WTC11 (cell line): ENCODE data around the gene MAP3K5. TPM values are rescaled to one million over a fixed set of nuclear protein-coding genes. Genes with fewer than 3 reads are reported as not detected.

ENCODE experiments used
- ATAC-seq: fragments of 200-7000 bp; cut with Tn5 transposase; 2 replicates; pipeline ENCODE4 v1.10.0; 2021; ENCODE audit warnings: mild to moderate bottlenecking, moderate library complexity
- CTCF ChIA-PET: fragments of 300-600 bp; sonication (Branson Sonifier 250); formaldehyde crosslinking; loops from one replicate; lab custom pipeline; 2021; ENCODE audit warnings: antibody characterized with exemption; lab: Charles Lee
- POLR2A ChIA-PET: fragments of 350-600 bp; sonication (Branson Sonifier 250); formaldehyde crosslinking; loops from one replicate; lab custom pipeline; 2021; ENCODE audit warnings: antibody characterized with exemption; lab: Charles Lee
- DNase-seq: peaks from one replicate; pipeline ENCODE4 v3.0.0; 2021; ENCODE audit warnings: low spot score
- H3K27ac Mint-ChIP-seq: 2 replicates; pipeline ENCODE4 v1.8.0; 2021; ENCODE audit warnings: mixed read lengths
- H3K27me3 Mint-ChIP-seq: 2 replicates; pipeline ENCODE4 v1.8.0; 2021; ENCODE audit warnings: low read depth, mild to moderate bottlenecking, moderate library complexity, mixed read lengths
- H3K36me3 Mint-ChIP-seq: 2 replicates; pipeline ENCODE4 v1.8.0; 2021; ENCODE audit warnings: mixed read lengths
- H3K4me1 Mint-ChIP-seq: 2 replicates; pipeline ENCODE4 v1.8.0; 2022; ENCODE audit warnings: mixed read lengths
- H3K4me3 Mint-ChIP-seq: 2 replicates; pipeline ENCODE4 v1.8.0; 2021; ENCODE audit warnings: mild to moderate bottlenecking, moderate library complexity, mixed read lengths
- H3K9me3 Mint-ChIP-seq: 2 replicates; pipeline ENCODE4 v1.8.0; 2021; ENCODE audit warnings: mixed read lengths
- ARID4B ChIP-seq: sonication (generic); formaldehyde crosslinking; IDR thresholded peaks from 2 replicates; pipeline ENCODE4 v1.8.0; 2023; ENCODE audit warnings: missing genetic modification reagents, mild to moderate bottlenecking, borderline replicate concordance
- IRF2 ChIP-seq: sonication (generic); formaldehyde crosslinking; IDR thresholded peaks from 2 replicates; pipeline ENCODE4 v1.8.0; 2022; ENCODE audit warnings: low read depth, missing genetic modification reagents, borderline replicate concordance
- JUN ChIP-seq: sonication (generic); formaldehyde crosslinking; IDR thresholded peaks from 2 replicates; pipeline ENCODE4 v1.8.0; 2023; ENCODE audit warnings: mild to moderate bottlenecking, missing genetic modification reagents
- MAX ChIP-seq: sonication (generic); formaldehyde crosslinking; IDR thresholded peaks from 2 replicates; pipeline ENCODE4 v1.8.0; 2022; ENCODE audit warnings: mild to moderate bottlenecking, missing genetic modification reagents
- NFATC4 ChIP-seq: fragments of 250-450 bp; sonication (Bioruptor Pico); IDR thresholded peaks from 2 replicates; pipeline ENCODE4 v1.9.0; 2021; ENCODE audit warnings: mild to moderate bottlenecking
- NFE2L1 ChIP-seq: sonication (generic); formaldehyde crosslinking; IDR thresholded peaks from 2 replicates; pipeline ENCODE4 v1.8.1; 2023; ENCODE audit warnings: missing genetic modification reagents
- NFYB ChIP-seq: sonication (generic); formaldehyde crosslinking; conservative IDR thresholded peaks from 2 replicates; pipeline ENCODE4 v1.8.0; 2022; ENCODE audit warnings: low read depth, missing genetic modification reagents
- PRDM15 ChIP-seq: sonication (generic); formaldehyde crosslinking; IDR thresholded peaks from 2 replicates; pipeline ENCODE4 v1.8.0; 2022; ENCODE audit warnings: missing genetic modification reagents
- RELA ChIP-seq: sonication (generic); formaldehyde crosslinking; IDR thresholded peaks from 2 replicates; pipeline ENCODE4 v1.8.1; 2022; ENCODE audit warnings: missing genetic modification reagents, mild to moderate bottlenecking, borderline replicate concordance
- RORB ChIP-seq: fragments of 250-450 bp; sonication (Bioruptor Pico); IDR thresholded peaks from 2 replicates; pipeline ENCODE4 v1.9.0; 2021; ENCODE audit warnings: mild to moderate bottlenecking
- TCF7 ChIP-seq: sonication (generic); formaldehyde crosslinking; IDR thresholded peaks from 2 replicates; pipeline ENCODE4 v1.8.0; 2022; ENCODE audit warnings: mild to moderate bottlenecking, low read depth, missing genetic modification reagents, moderate library complexity
- ZMAT4 ChIP-seq: fragments of 250-450 bp; sonication (Bioruptor Pico); IDR thresholded peaks from 2 replicates; pipeline ENCODE4 v1.9.0; 2021; ENCODE audit warnings: mild to moderate bottlenecking
- ZNF121 ChIP-seq: sonication (generic); formaldehyde crosslinking; IDR thresholded peaks from 2 replicates; pipeline ENCODE4 v1.8.0; 2023; ENCODE audit warnings: missing genetic modification reagents
- ZNF219 ChIP-seq: sonication (generic); formaldehyde crosslinking; IDR thresholded peaks from 2 replicates; pipeline ENCODE4 v1.8.0; 2023; ENCODE audit warnings: missing genetic modification reagents, mild to moderate bottlenecking, borderline replicate concordance
- ZNF232 ChIP-seq: sonication (generic); formaldehyde crosslinking; IDR thresholded peaks from 2 replicates; pipeline ENCODE4 v1.8.0; 2022; ENCODE audit warnings: mild to moderate bottlenecking, missing genetic modification reagents
- ZNF263 ChIP-seq: sonication (generic); formaldehyde crosslinking; IDR thresholded peaks from 2 replicates; pipeline ENCODE4 v1.8.1; 2022; ENCODE audit warnings: low read depth, mild to moderate bottlenecking, moderate library complexity, missing genetic modification reagents
- ZNF416 ChIP-seq: fragments of 250-450 bp; sonication (Bioruptor Pico); IDR thresholded peaks from 2 replicates; pipeline ENCODE4 v1.9.0; 2021; ENCODE audit warnings: mild to moderate bottlenecking, inconsistent platforms
- ZNF423 ChIP-seq: fragments of 250-450 bp; sonication (Bioruptor Pico); IDR thresholded peaks from 2 replicates; pipeline ENCODE4 v2.1.2; 2022; ENCODE audit warnings: mild to moderate bottlenecking, moderate library complexity
- ZNF425 ChIP-seq: fragments of 250-450 bp; sonication (Bioruptor Pico); conservative IDR thresholded peaks from 2 replicates; pipeline ENCODE4 v1.9.0; 2021; ENCODE audit warnings: mild to moderate bottlenecking
- total RNA-seq: library from RNA; stranded (reverse); gene quantifications from 3 replicates; pipeline ENCODE4 v1.2.3, GENCODE V29; 2021

Gene MAP3K5
- total RNA-seq, 1 experiment from 2014 or later: 1.6 TPM

GRCh38 chr6:136641166-136641565 lies 151.1 kb downstream of the MAP3K5 start (continued):
- TF ChIP-seq ARID4B (CRISPR knock-in tag): no peak
- no peak for TF ChIP-seq IRF2

GRCh38 chr6:136640132-136640915 lies 152.0 kb downstream of the MAP3K5 start:
- H3K27ac Mint-ChIP-seq: 0 out of 2 replicates have a peak overlapping the region, but pooled peaks have one; percentile 5
- ATAC-seq (no peak), DNase-seq (no peak)
- ChIA-PET POLR2A (no interaction called here), CTCF (interaction anchor here (2.6 kb wide), 1 partner anchor 152 kb away, joined by 17 read pairs; the partner anchor contains the start of gene MAP3K5)
- H3K4me1 Mint-ChIP-seq: peaks cover 18% of the 10 kb centered on the region
- TF ChIP-seq NFE2L1 (CRISPR knock-in tag) (no peak), ZNF121 (no peak), ZNF416 (CRISPR knock-in tag) (no peak), ZNF425 (CRISPR knock-in tag) (no peak), ZNF423 (CRISPR knock-in tag) (no peak), NFATC4 (CRISPR knock-in tag) (no peak), ZNF219 (CRISPR knock-in tag) (no peak), RORB (CRISPR knock-in tag) (no peak), ZNF263 (no peak), TCF7 (CRISPR knock-in tag) (no peak), MAX (no peak), NFYB (CRISPR knock-in tag) (no peak), ZMAT4 (no peak), PRDM15 (CRISPR knock-in tag) (no peak), RELA (CRISPR knock-in tag) (no peak), ZNF232 (CRISPR knock-in tag) (no peak), JUN (CRISPR knock-in tag) (no peak)
- no peak overlapping the region for H3K4me3 Mint-ChIP-seq
- H3K27me3 Mint-ChIP-seq: no peaks in the 10 kb centered on the region
- H3K9me3 Mint-ChIP-seq: no peaks in the 10 kb centered on the region
- H3K36me3 Mint-ChIP-seq: no peaks in the 10 kb centered on the region
